Measurements from ENCODE around the gene CYB5A. TPM values are rescaled to one million over a fixed set of nuclear protein-coding genes. Genes with fewer than 3 reads are reported as not detected.

Gene CYB5A
- total RNA-seq = 49.8 and 84.1 TPM in 2 replicates

DNA sequence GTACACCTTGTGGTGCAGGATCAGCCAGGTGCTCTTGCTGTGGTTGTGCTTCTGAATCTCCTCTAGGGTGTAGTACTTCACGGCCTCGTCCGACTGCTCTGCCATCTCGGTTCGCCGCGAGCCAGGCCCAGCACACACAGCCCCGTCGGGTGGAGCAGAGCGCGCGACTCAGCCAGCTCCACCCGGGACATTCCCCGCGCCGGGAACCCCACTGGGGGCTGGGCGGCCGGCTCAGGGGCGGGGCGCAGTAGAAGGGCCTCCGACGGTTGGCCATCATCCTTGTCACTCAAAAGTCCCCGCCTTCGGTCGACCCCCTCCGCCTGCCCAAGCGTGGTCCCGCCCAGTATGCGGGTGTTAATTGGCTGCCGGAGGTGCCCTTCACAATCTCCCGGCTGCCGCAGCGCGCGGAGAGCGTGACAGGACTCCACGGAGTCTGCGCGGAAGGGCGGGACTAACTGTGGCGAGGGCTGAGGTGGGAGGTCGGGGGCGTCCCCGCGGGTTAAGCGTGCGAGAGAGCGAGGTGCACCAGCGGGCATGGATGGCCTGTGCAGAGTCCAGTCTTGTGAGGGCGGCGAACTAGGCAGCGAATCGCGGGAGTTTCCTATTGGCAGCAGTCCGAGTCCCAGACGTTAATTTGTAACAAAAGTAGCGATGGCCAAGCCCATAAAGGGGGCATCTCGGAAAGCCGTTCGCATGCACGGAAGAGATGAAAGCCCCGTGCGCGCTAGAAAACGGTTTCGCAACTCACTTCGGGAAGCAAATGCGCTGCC, at the start of gene CYB5A:
Gene CYB5A (minus strand): TSS at position 193 of the 770 bp plus-strand sequence. CDS start 88 bp downstream, at position 105.
- TF ChIP-seq, protein P1, sequence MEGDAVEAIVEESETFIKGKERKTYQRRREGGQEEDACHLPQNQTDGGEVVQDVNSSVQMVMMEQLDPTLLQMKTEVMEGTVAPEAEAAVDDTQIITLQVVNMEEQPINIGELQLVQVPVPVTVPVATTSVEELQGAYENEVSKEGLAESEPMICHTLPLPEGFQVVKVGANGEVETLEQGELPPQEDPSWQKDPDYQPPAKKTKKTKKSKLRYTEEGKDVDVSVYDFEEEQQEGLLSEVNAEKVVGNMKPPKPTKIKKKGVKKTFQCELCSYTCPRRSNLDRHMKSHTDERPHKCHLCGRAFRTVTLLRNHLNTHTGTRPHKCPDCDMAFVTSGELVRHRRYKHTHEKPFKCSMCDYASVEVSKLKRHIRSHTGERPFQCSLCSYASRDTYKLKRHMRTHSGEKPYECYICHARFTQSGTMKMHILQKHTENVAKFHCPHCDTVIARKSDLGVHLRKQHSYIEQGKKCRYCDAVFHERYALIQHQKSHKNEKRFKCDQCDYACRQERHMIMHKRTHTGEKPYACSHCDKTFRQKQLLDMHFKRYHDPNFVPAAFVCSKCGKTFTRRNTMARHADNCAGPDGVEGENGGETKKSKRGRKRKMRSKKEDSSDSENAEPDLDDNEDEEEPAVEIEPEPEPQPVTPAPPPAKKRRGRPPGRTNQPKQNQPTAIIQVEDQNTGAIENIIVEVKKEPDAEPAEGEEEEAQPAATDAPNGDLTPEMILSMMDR (IDR thresholded peaks at IDR 0.05; ENCODE audit: insufficient read depth, low read length, poor library complexity, severe bottlenecking) = peak; percentile 25
- H3K27me3 ChIP-seq (ENCODE audit: control insufficient read depth, insufficient read depth, low read length) = no peaks in the 10 kb centered on the region
- peak within 1 kb of the TSS; percentile 86 for H3K4me3 ChIP-seq (ENCODE audit: low read depth, low read length)
- DNase-seq (ENCODE audit: low read depth) = peak; percentile 75
- no peaks in the 10 kb centered on the region for H3K36me3 ChIP-seq (ENCODE audit: control insufficient read depth, insufficient read depth, low read length)

DNA sequence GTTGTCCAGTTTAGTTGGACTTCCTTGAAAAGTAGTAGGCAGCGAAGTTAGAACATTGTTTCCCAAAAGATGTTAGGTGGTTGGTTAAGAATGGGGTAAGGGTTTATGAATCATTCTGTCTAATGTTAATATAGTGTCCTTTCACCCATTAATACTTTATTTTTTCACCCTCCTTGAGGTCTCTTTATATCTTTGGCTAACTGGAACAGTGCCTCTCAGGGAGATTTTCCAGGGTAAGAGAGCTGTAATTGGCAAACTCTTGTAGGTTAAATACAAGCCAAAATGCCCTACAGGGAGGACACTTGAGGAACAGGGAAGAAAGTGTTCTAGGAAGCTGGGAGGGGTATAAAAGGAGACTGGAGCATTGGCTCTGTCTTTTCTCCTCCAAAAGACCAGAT, 46.1 kb upstream of the CYB5A start:
- no peak overlapping the region for H3K4me3 ChIP-seq (ENCODE audit: low read depth, low read length)
- TF ChIP-seq, protein P1 (IDR thresholded peaks at IDR 0.05; ENCODE audit: insufficient read depth, low read length, poor library complexity, severe bottlenecking) = no peak
- H3K36me3 ChIP-seq (ENCODE audit: control insufficient read depth, insufficient read depth, low read length) = no peaks in the 10 kb centered on the region
- H3K27me3 ChIP-seq (ENCODE audit: control insufficient read depth, insufficient read depth, low read length) = no peaks in the 10 kb centered on the region
- DNase-seq (ENCODE audit: low read depth) = no peak

- DNase-seq (ENCODE audit: low read depth) = no peak
- H3K27me3 ChIP-seq (ENCODE audit: control insufficient read depth, insufficient read depth, low read length) = no peaks in the 10 kb centered on the region
- no peak overlapping the region for H3K4me3 ChIP-seq (ENCODE audit: low read depth, low read length)
- H3K36me3 ChIP-seq (ENCODE audit: control insufficient read depth, insufficient read depth, low read length) = no peaks in the 10 kb centered on the region
- TF ChIP-seq, protein P1 (IDR thresholded peaks at IDR 0.05; ENCODE audit: insufficient read depth, low read length, poor library complexity, severe bottlenecking) = no peak
Measured at GRCh38 chr18:74337155-74337911, 45.6 kb upstream of the CYB5A start.

DNA sequence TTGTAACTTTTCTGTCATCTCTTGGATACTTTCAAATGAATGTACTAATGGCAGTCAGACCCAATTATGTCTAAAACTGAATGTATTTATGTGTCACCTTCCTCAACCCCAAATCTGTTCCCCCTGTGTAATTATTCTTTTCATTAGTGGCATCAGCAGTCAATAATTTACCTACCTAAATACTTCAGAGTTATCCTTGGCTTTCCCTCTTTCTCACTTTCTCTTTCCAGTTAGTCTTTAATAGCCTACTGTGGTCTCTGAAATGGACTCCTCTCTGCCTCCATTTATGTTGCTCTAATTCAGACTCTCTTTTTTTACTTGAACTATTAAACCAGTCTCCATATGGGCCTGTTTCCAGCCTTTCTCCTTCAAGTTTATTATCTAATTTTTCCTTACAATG, 44.9 kb upstream of the CYB5A start:
- H3K4me3 ChIP-seq (ENCODE audit: low read depth, low read length) = no peak overlapping the region
- DNase-seq (ENCODE audit: low read depth) = no peak
- H3K27me3 ChIP-seq (ENCODE audit: control insufficient read depth, insufficient read depth, low read length) = no peaks in the 10 kb centered on the region
- TF ChIP-seq, protein P1 (IDR thresholded peaks at IDR 0.05; ENCODE audit: insufficient read depth, low read length, poor library complexity, severe bottlenecking) = no peak
- no peaks in the 10 kb centered on the region for H3K36me3 ChIP-seq (ENCODE audit: control insufficient read depth, insufficient read depth, low read length)

DNA sequence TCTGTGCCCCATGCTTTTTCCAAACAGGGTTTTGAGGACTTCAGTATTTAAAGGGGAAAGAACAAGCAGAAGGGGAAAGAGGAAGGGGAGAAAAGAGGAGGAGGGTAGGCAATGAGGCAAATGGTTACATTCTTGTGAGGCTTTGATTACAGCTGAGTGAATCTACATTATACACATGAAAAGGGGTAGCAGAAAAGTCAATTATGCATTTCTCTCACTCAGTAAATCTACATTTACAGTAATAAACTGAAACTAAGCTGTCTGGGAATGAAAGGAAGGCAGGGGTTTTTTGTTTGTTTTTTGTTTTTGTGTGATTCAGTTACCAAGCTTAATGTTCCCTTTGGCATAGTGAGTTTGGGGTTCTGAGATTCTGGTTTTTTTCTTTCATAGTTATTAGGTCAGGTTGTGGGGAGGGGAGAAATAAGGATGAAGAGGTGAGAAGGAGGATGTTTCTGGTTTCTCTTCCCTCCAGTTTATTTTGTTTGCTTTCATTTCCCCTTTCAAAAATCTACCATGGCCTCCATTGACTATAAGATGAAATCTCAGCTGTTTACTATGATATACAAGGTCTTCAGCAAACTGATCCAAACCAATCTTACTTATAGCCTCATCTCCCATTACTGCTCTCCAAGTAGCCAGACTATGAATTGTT, 42.6 kb upstream of the CYB5A start:
- TF ChIP-seq, protein P1 (IDR thresholded peaks at IDR 0.05; ENCODE audit: insufficient read depth, low read length, poor library complexity, severe bottlenecking) = no peak
- no peak overlapping the region for H3K4me3 ChIP-seq (ENCODE audit: low read depth, low read length)
- H3K36me3 ChIP-seq (ENCODE audit: control insufficient read depth, insufficient read depth, low read length) = no peaks in the 10 kb centered on the region
- DNase-seq (ENCODE audit: low read depth) = no peak
- no peaks in the 10 kb centered on the region for H3K27me3 ChIP-seq (ENCODE audit: control insufficient read depth, insufficient read depth, low read length)

Measured in kidney epithelial cell (primary cell).